Measurements from ENCODE around the gene ELFN1. TPM values are rescaled to one million over a fixed set of nuclear protein-coding genes. Genes with fewer than 3 reads are reported as not detected.

The ELFN1 gene
- total RNA-seq, 6 donors from 2014 or later: 0.11 to 3.0 (median 0.30) TPM; not detected in 1

DNA sequence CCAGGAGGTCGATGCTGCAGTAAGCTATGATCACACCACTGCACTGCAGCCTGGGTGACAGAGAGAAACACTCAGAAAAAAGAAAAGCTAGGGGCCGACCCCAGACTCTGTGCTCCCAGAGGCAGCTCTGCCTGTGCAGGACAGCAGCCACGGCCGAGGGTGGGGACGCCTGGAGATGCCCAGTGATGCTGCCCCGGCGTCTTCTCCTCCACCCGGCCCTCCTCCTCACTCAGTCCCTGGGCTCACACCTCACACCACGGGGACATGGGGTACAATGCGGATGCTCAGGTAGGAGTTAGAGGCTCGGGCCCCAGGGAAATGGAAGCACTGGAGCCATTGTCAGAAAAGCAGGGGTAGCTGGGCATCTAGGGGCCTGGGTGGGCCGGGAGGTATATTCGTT is 46.3 kb upstream of the ELFN1 start:
- 87 to 90% methylated on average over 13 of the region's 13 CpGs for WGBS, 2 donors
- no peak for ATAC-seq (ENCODE audit: low FRiP score in 2 of 2)
- Histone ChIP-seq H3K27ac (no peak overlapping the region), H3K36me3 (no peaks in the 10 kb centered on the region), H3K4me1 (no peaks in the 10 kb centered on the region), H3K27me3 (no peaks in the 10 kb centered on the region), H3K9me3 (no peaks in the 10 kb centered on the region), H3K4me3 (no peak overlapping the region)
- TF ChIP-seq POLR2A (IDR thresholded peaks at IDR 0.05) (no peak), POLR2AphosphoS5 (IDR thresholded peaks at IDR 0.05) (no peak), CTCF (IDR thresholded peaks at IDR 0.05) (no peak), EP300 (IDR thresholded peaks at IDR 0.05) (no peak)
- peak in 1 of 2 donors; percentile 48 for DNase-seq

DNA sequence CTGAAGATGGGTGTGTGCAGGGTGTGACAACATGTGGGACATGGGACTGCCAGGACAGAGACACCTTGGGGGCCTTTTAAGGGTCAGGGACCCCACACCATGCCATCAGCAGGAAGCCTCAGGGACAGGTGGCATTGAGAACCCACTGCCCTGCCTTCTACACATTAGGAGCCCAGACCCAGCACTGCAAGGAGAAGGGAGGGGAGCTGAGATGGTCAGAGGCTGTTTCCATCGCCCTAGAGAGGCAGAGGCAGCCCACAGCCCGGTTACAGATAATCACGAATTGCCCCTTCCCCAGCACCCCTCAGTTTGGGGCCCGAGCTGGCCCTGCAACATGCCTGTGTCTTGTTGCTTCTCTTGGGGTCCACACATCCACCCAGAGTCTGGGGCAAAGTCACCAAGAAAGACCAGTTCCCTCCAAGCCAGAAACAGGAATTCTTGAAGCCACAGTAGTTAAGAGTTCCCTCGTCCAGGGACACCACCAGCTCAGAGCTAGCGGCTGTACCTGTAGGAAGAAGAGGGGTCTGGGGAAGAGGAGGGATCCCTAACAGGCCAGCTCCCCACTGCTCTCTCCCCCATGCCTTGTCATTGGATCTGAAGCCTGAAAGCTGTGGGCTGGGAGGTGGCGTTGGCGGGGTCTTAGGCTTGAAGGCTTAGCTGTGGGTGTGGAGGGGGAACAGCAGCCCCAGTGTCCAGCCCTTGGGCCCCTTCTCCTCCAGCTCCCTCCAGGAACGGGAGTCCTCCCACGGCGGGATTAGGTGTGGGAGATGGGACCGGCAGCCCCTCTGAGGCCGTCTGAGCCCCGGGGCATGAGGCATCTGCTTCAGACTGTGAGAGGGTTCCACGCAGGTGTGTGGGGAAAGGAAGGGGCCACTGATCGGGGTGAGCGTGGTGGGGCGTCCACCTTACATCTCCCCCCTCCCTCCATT is 44.8 kb upstream of the ELFN1 start:
- peak; percentile 8 to 37 for ATAC-seq (ENCODE audit: low FRiP score in 2 of 2)
- 66 to 68% methylated on average over 9 to 18 of the region's 18 CpGs for WGBS, 2 donors

DNA sequence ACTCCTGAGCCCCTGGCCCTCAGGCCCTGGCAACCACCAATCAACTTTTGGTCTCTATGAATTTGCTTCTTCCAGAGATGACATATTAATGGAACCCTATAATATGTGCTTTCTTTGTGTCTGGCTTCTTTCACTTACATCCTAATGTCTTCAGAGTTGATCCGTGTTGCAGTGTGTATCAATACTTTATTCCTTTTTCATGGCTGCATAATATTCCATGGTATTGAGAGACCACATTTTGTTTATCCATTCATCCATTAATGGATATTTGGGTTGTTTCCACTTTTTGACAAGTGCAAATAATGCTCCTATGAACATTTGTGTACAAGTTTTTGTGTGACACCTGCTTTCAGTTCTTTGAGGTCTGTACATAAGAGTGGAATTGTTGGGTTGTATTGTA is 43.3 kb upstream of the ELFN1 start:
- no peak for DNase-seq
- Histone ChIP-seq H3K36me3 (no peaks in the 10 kb centered on the region), H3K9me3 (peaks cover 0 to 5% (median 2%) of the 10 kb centered on the region in 4 donors), H3K27me3 (no peaks in the 10 kb centered on the region), H3K4me1 (no peaks in the 10 kb centered on the region), H3K4me3 (no peak overlapping the region), H3K27ac (no peak overlapping the region)
- WGBS, 2 donors: 71 to 78% methylated on average over 1 of the region's 1 CpG
- no peak for ATAC-seq (ENCODE audit: low FRiP score in 2 of 2)
- TF ChIP-seq POLR2A (IDR thresholded peaks at IDR 0.05) (no peak), CTCF (IDR thresholded peaks at IDR 0.05) (no peak), EP300 (IDR thresholded peaks at IDR 0.05) (no peak), POLR2AphosphoS5 (IDR thresholded peaks at IDR 0.05) (no peak)

More for the DNA sequence above, 44.8 kb upstream of the ELFN1 start:
- Histone ChIP-seq H3K27ac (no peak overlapping the region), H3K4me3 (no peak overlapping the region), H3K9me3 (peaks cover 0 to 5% (median 2%) of the 10 kb centered on the region in 4 donors), H3K36me3 (no peaks in the 10 kb centered on the region), H3K4me1 (no peaks in the 10 kb centered on the region), H3K27me3 (no peaks in the 10 kb centered on the region)
- no peak for TF ChIP-seq EP300 (IDR thresholded peaks at IDR 0.05)
- TF ChIP-seq POLR2A (IDR thresholded peaks at IDR 0.05): no peak
- TF ChIP-seq POLR2AphosphoS5 (IDR thresholded peaks at IDR 0.05): no peak
- no peak for TF ChIP-seq CTCF (IDR thresholded peaks at IDR 0.05)
- no peak for DNase-seq

DNA sequence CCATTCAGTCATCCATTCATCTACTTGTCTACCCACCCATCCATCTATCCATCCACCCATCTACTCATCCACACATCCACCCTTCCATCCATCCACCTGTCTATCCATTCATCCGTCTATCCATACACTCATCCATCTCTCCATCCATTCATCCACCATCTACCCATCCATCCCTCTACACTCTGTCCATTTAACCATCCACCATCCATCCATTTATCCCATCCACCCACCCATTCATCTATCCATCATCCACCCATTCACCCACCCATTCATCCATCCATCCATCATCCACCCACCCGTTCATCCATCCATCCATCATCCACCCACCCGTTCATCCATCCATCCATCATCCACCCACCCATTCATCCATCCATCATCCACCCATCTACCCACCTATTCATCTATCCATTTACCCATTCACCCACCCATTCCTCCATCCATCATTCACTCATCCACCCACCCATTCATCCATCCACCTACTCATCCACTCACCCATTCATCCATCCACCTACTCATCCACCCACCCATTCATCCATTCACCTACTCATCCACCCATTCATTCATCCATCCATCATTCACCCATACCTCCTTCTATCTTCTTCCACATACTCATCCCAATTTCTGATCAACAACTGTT is 39.3 kb upstream of the ELFN1 start:
- Histone ChIP-seq H3K27ac (no peak overlapping the region), H3K9me3 (peaks cover 4 to 22% (median 11%) of the 10 kb centered on the region in 4 donors), H3K4me3 (no peak overlapping the region), H3K36me3 (no peaks in the 10 kb centered on the region), H3K4me1 (no peaks in the 10 kb centered on the region), H3K27me3 (no peaks in the 10 kb centered on the region)
- TF ChIP-seq POLR2A (IDR thresholded peaks at IDR 0.05): no peak
- no peak for TF ChIP-seq EP300 (IDR thresholded peaks at IDR 0.05)
- no peak for TF ChIP-seq CTCF (IDR thresholded peaks at IDR 0.05)
- no peak for TF ChIP-seq POLR2AphosphoS5 (IDR thresholded peaks at IDR 0.05)
- no peak for DNase-seq
- WGBS, 2 donors: 81 to 84% methylated on average over 3 of the region's 3 CpGs
- no peak for ATAC-seq (ENCODE audit: low FRiP score in 2 of 2)
